ENCODE measurements around the gene GLI3. TPM values are rescaled to one million over a fixed set of nuclear protein-coding genes. Genes with fewer than 3 reads are reported as not detected.

The GLI3 gene
- total and polyA plus RNA-seq, 2 of the 4 experiments (the other 2 are of a cell fraction): 1.3 to 3.9 TPM

DNA sequence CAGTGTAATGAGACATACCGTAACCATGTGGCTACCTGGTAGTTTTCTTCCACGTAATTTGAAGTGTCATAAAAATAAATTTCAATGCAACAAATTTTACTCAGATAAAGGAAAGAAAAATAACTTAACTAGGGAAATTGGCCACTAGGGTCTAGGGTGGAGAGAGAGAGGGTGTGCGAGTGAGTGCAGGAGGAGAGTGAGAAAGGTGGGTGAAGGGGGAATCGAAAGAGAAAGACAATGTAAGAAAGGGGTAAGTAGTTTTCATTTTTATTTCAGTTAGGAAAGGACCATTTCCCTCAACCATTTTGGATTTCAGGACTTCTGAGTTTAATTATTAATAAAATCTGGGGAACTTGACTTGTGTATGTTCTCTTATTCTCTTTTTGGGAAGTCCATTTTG, 27.7 kb upstream of the GLI3 start:
- Histone ChIP-seq H3K79me1 (ENCODE audit: low read depth in 1 of 2, low read length in 2 of 2) (no peaks in the 10 kb centered on the region), H2BK20ac (ENCODE audit: low read depth, low read length) (no peak overlapping the region), H3K18ac (ENCODE audit: low read depth, low read length) (no peak overlapping the region), H3K9ac (ENCODE audit: low read depth, low read length) (no peak overlapping the region), H3K14ac (replicated peaks; ENCODE audit: low read depth, low read length) (no peak overlapping the region), H3K27ac (ENCODE audit: insufficient read depth, low read length) (no peak overlapping the region), H4K20me1 (ENCODE audit: insufficient read depth, low read length) (no peaks in the 10 kb centered on the region), H3K9me3 (ENCODE audit: control insufficient read depth, insufficient read depth, low read length) (no peaks in the 10 kb centered on the region), H2AK9ac (replicated peaks; ENCODE audit: low read depth, low read length, poor library complexity) (no peak overlapping the region), H3K4me1 (ENCODE audit: control insufficient read depth, insufficient read depth, low read length) (no peaks in the 10 kb centered on the region; the same call in 1 of the 2 replicates), H3K4ac (ENCODE audit: low read depth, low read length) (no peak overlapping the region), H2BK15ac (ENCODE audit: low read depth, low read length) (no peak overlapping the region), H2BK120ac (ENCODE audit: low read depth, low read length) (no peak overlapping the region), H2AK5ac (ENCODE audit: low read depth, low read length) (no peak overlapping the region), H3K4me3 (ENCODE audit: insufficient read depth, low read depth, low read length) (no peak overlapping the region), H3K9me1 (ENCODE audit: insufficient read depth, low read length) (no peaks in the 10 kb centered on the region), H4K5ac (ENCODE audit: low read depth, low read length) (no peak overlapping the region), H3K23ac (ENCODE audit: low read depth, low read length) (no peak overlapping the region), H4K8ac (ENCODE audit: low read depth in 2 of 2, low read length in 2 of 2) (no peak overlapping the region), H3K27me3 (ENCODE audit: control insufficient read depth, insufficient read depth, low read length) (no peaks in the 10 kb centered on the region), H4K91ac (ENCODE audit: insufficient read depth, low read depth, low read length) (no peak overlapping the region), H2AFZ (replicated peaks; ENCODE audit: low read length, poor library complexity) (no peak overlapping the region), H3K4me2 (ENCODE audit: low read depth, low read length) (no peak overlapping the region), H3K36me3 (ENCODE audit: control insufficient read depth, insufficient read depth, low read length) (no peaks in the 10 kb centered on the region), H2BK5ac (ENCODE audit: low read depth, low read length, poor library complexity, severe bottlenecking) (no peak overlapping the region), H3K56ac (ENCODE audit: extremely low read depth, insufficient read depth, low read length) (no peak overlapping the region)
- DNase-seq (no peak), ATAC-seq (ENCODE audit: low read depth) (no peak)
- WGBS, 2 experiments (ENCODE audit: extremely low coverage in 2 of 2, insufficient read length in 1 of 2): no CpG with 5 or more reads among the region's 4 CpGs
- TF ChIP-seq SMC3 (IDR thresholded peaks at IDR 0.05; ENCODE audit: low read depth, low read length): no peak
- no peak for TF ChIP-seq POLR2A (IDR thresholded peaks at IDR 0.05; ENCODE audit: low read depth, low read length)
- TF ChIP-seq MAFK (IDR thresholded peaks at IDR 0.05; ENCODE audit: low read depth, low read length): no peak
- TF ChIP-seq, protein P1, sequence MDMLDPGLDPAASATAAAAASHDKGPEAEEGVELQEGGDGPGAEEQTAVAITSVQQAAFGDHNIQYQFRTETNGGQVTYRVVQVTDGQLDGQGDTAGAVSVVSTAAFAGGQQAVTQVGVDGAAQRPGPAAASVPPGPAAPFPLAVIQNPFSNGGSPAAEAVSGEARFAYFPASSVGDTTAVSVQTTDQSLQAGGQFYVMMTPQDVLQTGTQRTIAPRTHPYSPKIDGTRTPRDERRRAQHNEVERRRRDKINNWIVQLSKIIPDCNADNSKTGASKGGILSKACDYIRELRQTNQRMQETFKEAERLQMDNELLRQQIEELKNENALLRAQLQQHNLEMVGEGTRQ (IDR thresholded peaks at IDR 0.05; ENCODE audit: low read depth, low read length): no peak
- no peak for TF ChIP-seq FOS (IDR thresholded peaks at IDR 0.05; ENCODE audit: low read depth, low read length)
- no peak for TF ChIP-seq BHLHE40 (IDR thresholded peaks at IDR 0.05; ENCODE audit: low read depth, low read length)
- no peak for TF ChIP-seq RAD21 (IDR thresholded peaks at IDR 0.05; ENCODE audit: low read length)
- no peak for TF ChIP-seq CHD1 (IDR thresholded peaks at IDR 0.05; ENCODE audit: low read depth, low read length)
- no peak for TF ChIP-seq MXI1 (IDR thresholded peaks at IDR 0.05; ENCODE audit: borderline replicate concordance, low read depth, low read length)
- no TSS peak for BruUV-seq (replicated peaks)
- intact Hi-C loops (cut with micrococcal nuclease) (no loop called here), in situ Hi-C loops (cut with MboI; ENCODE audit: low sequenced_read_pairs) (no loop called here), dilution Hi-C loops (cut with HindIII; ENCODE audit: low sequenced_read_pairs, unreplicated experiment) (no loop called here)
- ChIA-PET CTCF (no interaction called here), POLR2A (ENCODE audit: unreplicated experiment) (no interaction called here)

Data from IMR-90 (cell line).